HG03460 (cell line): Measurements from ENCODE around the gene STAC.
"Not testable (repeated sequence)": the region's sequence is repeated elsewhere in the genome, so short reads cannot be mapped to it uniquely, and the experiment has no call there.

ENCODE experiments used
- ATAC-seq: cut with Tn5 transposase; IDR thresholded peaks from one replicate; pipeline ENCODE4 v1.9.1; 2021; ENCODE audit not compliant: unreplicated experiment

Gene STAC

GRCh38 chr3:36476286-36476942, 96.1 kb downstream of the STAC start:
- no peak for ATAC-seq

GRCh38 chr3:36477655-36478054, 97.4 kb downstream of the STAC start:
- ATAC-seq, result no peak

DNA sequence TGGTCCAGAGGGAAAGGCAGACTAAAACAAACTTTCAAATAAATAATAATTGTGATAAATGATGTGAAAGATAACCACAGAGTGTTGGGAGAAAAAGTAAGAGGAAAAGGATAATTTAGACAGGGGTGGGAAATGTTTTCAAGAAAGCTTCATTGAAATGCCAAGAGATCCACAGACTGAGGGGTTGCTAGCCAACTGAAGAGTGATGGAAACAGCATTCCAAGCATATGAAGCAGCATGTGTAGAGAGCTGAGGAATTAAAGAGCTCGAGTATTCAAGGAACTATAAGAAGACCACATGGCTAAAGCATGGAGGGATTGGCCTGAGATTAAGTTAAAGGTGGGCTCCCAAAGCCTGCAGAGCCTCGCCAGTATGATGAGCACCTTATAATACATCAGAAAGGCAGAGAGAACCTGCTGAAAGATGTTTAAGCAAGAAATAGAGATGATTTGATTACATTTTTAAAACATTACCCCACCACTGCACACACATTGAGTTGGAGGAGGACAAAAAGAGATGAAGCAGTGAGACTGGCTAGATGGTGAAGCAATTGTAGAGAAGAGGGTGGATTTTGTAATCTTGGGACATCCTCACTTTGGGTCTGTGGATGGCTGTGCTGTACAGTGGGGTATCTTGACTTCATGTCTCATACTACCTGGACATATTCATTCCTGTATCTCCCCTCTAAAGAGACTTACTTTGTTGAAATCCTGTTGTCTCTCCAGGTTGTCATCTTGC, 100.8 kb downstream of the STAC start:
- no peak for ATAC-seq

- no peak for ATAC-seq
These were observed 102.0 kb downstream of the STAC start for GRCh38 chr3:36482256-36482655.

DNA sequence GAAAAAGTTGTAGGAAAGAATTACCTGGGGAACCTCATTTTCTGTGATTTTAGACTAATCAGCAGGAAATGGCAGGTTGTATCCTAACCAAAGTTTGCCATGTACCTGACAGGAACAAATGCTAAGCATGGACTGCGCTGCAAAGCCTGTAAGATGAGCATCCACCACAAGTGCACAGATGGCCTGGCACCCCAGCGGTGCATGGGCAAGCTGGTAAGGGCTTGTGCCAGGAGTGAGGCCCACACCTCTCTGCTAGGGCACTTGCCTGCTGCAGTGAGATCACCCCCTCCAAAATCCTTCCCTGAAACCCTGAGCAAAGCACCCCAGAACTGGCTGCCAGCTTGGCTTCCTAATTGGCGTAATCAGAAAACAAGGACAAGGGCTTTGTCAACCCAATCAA, 102.6 kb downstream of the STAC start:
- ATAC-seq, result no peak

DNA sequence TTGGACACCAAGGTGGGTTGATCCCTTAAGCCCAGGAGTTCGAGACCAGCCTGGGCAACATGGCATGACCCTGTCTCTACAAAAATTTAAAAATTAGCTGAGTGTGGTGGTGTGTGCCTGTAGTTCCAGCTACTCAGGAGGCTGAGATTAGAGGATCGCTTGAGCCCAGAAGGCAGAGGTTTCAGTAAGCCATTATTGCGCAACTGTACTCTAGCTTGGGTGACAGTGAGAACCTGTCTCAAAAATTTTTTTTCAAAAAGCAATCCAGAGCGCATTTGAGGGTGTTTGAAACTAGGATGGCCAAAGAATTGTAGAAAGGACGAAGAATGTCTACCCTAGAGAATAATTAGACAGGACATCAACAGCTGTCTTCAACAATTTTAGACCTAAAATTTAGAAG, 103.4 kb downstream of the STAC start:
- no peak for ATAC-seq

DNA sequence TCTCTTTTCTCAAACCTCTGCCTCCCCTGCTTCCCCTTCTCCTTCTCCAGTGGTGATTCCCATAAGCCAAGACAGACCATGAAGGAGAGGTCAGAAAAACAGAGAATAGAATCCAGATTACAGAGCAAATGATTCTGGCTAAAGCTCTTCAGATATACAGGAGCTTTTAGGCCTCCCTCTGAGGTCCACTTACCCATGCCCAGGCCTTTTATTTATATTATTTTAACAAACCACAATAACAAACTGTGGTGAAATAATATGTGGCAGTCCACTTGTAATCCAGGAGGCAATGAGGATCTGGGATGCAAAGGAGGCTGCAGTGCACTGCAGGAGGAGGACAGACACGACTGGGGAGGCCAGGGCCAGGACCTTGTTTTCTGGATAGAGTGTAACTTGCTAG, 104.1 kb downstream of the STAC start:
- no peak for ATAC-seq

GRCh38 chr3:36486009-36486795, 105.9 kb downstream of the STAC start:
- no peak for ATAC-seq

GRCh38 chr3:36487616-36488015, 107.3 kb downstream of the STAC start:
- no peak for ATAC-seq

- ATAC-seq, result no peak
These were observed 107.9 kb downstream of the STAC start for GRCh38 chr3:36488077-36488789.

DNA sequence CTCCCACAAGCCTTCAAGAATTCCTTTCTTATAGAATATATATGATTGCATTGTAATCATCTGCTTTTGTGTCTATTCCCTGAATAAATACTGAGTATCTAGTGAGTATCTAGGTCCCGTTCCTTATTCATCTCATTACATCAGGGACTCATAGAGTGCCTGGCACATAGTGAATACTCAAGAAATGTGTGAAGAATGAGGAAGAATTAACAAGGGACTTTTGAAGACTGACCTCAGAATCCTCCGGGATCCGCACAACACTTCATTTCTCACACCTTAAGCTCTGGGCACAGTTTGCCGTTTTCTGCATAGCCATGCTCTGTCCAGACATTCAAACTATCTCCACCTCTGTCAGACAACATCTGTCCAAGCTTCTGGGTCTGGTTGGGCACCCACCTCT, 108.8 kb downstream of the STAC start:
- no peak for ATAC-seq

GRCh38 chr3:36489679-36490425, 109.5 kb downstream of the STAC start:
- no peak for ATAC-seq

DNA sequence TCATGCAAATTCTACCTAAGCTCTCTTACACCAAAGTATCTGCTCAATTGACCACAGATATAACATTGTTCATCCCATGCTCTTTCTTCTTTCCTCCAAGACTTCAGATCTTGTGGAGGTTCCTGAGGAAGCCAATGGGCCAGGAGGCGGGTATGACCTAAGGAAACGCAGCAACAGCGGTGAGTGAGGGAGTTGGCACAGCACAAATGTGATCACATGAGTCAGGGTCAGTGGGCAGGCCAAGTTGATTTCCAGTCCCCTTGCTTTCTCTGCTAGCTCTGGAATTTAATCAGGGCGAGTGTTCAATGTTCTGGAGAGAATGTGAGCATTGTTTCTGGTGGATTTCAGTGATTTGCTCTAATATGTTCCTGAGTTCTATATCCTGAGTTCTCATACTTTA, 112.7 kb downstream of the STAC start:
- ATAC-seq, result no peak

DNA sequence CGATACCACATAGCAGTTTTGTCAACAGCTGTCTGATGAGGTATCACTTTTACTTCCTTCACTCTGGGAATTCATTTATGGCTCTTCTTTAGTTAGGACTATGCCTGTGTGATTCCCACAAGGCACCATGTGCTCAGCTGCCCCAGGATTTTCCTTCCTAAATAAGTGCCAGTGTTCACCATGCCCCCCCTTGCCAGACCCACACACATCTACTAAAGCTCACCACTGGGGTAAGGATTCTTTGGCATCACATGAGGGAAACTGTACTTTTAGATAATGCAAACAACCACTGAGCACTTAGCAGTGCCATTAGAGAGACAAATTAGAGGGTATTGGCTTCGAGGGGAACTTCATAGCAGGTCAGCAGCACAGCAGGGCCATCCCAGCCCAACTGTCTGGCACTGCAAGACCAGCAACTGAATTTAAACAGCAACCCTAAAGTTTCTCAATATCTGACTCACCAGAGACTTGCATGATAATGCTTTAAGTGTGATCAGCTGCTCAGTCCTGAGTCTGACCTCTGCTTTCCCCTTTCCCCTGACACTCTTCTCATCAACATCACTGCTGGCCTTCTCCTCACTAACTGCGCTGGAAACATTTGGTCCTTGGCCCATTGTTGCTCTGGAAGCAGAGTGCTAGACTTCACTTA, 114.3 kb downstream of the STAC start:
- ATAC-seq, result no peak

DNA sequence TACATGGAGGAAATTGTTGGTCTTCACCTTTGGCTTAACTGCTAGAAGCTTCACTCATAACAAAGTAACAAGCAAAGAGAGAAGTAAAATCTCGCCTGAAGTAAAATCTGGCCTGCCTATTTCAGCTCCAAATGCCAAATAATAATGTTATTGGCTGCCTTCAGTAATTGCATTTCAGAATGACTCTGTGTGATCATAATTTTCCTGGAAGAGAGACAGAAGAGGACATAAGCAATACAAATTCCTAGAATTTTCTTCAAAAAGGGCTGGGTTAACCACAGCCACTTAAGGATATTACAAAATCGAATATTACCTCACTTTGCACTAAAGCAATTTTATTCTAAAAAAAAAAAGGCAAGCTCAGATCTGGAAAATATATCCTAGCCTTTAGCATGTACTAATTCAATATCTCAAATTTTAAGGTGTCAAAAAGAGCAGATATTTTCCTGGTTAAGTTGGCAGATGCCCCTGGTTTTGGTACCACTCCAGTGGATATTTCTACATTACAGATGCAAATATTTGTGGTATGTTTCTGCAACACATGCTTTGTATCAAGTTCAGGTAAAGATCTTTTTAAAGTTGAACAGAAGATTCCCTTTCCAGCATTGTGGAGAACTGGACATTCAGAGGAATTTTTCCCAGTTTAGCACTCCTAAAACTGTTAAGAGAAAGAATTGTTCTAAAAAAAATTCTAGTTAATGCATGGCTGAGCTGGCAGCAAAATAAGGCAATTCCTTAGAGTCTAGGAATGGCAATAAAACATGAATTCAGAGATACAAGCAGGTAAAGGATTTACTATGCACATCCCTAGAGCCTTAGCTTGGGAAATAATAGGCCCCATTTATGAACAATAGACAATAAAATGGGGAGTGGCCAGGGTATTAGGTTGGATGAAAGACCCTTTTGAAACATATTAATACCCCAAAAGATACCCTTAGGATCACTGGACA, 116.7 kb downstream of the STAC start:
- ATAC-seq, result no peak

DNA sequence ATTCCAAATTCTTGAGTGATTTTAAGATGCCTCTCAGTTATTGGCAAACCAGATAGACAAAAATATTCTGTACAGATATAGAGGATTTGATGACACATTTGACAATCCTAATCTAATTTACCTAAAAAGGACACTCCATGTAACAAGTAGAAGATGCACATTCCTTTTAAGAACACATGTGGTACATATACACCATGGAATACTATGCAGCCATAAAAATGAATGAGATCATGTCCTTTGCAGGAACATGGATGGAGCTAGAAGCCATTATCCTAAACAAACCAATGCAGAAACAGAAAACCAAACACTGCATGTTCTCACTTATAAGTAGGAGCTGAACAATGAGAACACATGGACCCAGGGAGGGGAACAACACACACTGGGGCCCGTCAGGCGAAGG, 119.7 kb downstream of the STAC start:
- ATAC-seq, result not testable (repeated sequence)

GRCh38 chr3:36501616-36502015, 121.3 kb downstream of the STAC start:
- no peak for ATAC-seq

GRCh38 chr3:36505393-36505792, 125.1 kb downstream of the STAC start:
- no peak for ATAC-seq
